ENCODE data around the gene MMAB. TPM values are rescaled to one million over a fixed set of nuclear protein-coding genes. Genes with fewer than 3 reads are reported as not detected.

The MMAB gene
- total RNA-seq, 1 donor from 2014 or later = 55.4 TPM

- no peak overlapping the region for H3K4me3 ChIP-seq
- intact Hi-C loops (cut with micrococcal nuclease) = no loop called here
- no peaks in the 10 kb centered on the region for H3K27me3 ChIP-seq (ENCODE audit: low read depth)
- no peak for DNase-seq
- peaks cover 97% of the 10 kb centered on the region for H3K36me3 ChIP-seq
- peaks cover 13% of the 10 kb centered on the region for H3K4me1 ChIP-seq
- no peak for TF ChIP-seq CTCF (IDR thresholded peaks at IDR 0.05; ENCODE audit: borderline replicate concordance)
- H3K9me3 ChIP-seq (replicated peaks) = no peaks in the 10 kb centered on the region
- no peak overlapping the region for H3K27ac ChIP-seq (replicated peaks)
Measured at GRCh38 chr12:109527489-109528123, 45.7 kb downstream of the MMAB start.

GRCh38 chr12:109525279-109525585 is 48.1 kb downstream of the MMAB start:
- no peak overlapping the region for H3K4me3 ChIP-seq
- H3K4me1 ChIP-seq = peaks cover 31% of the 10 kb centered on the region
- TF ChIP-seq CTCF (IDR thresholded peaks at IDR 0.05; ENCODE audit: borderline replicate concordance) = no peak
- DNase-seq = no peak
- no peaks in the 10 kb centered on the region for H3K27me3 ChIP-seq (ENCODE audit: low read depth)
- intact Hi-C loops (cut with micrococcal nuclease) = no loop called here
- H3K27ac ChIP-seq (replicated peaks) = no peak overlapping the region
- peaks cover 98% of the 10 kb centered on the region for H3K36me3 ChIP-seq
- no peaks in the 10 kb centered on the region for H3K9me3 ChIP-seq (replicated peaks)

GRCh38 chr12:109524466-109525278 is 48.6 kb downstream of the MMAB start:
- intact Hi-C loops (cut with micrococcal nuclease) = no loop called here
- no peak for TF ChIP-seq CTCF (IDR thresholded peaks at IDR 0.05; ENCODE audit: borderline replicate concordance)
- H3K4me3 ChIP-seq = no peak overlapping the region
- H3K36me3 ChIP-seq = peaks cover 92% of the 10 kb centered on the region
- H3K27ac ChIP-seq (replicated peaks) = no peak overlapping the region
- H3K9me3 ChIP-seq (replicated peaks) = no peaks in the 10 kb centered on the region
- no peak for DNase-seq
- no peaks in the 10 kb centered on the region for H3K27me3 ChIP-seq (ENCODE audit: low read depth)
- H3K4me1 ChIP-seq = peaks cover 37% of the 10 kb centered on the region

GRCh38 chr12:109523504-109523903 is 49.8 kb downstream of the MMAB start:
- Histone ChIP-seq H3K27ac (replicated peaks) (peak overlapping the region; percentile 72), H3K4me3 (no peak overlapping the region), H3K36me3 (peaks cover 82% of the 10 kb centered on the region), H3K4me1 (peaks cover 49% of the 10 kb centered on the region), H3K9me3 (replicated peaks) (no peaks in the 10 kb centered on the region), H3K27me3 (ENCODE audit: low read depth) (no peaks in the 10 kb centered on the region)
- TF ChIP-seq CTCF (IDR thresholded peaks at IDR 0.05; ENCODE audit: borderline replicate concordance) = no peak
- intact Hi-C loops (cut with micrococcal nuclease) = no loop called here
- no peak for DNase-seq

GRCh38 chr12:109523071-109523470 is 50.2 kb downstream of the MMAB start:
- H3K9me3 ChIP-seq (replicated peaks) = no peaks in the 10 kb centered on the region
- H3K4me1 ChIP-seq = peaks cover 53% of the 10 kb centered on the region
- TF ChIP-seq CTCF (IDR thresholded peaks at IDR 0.05; ENCODE audit: borderline replicate concordance) = no peak
- H3K27ac ChIP-seq (replicated peaks) = peak overlapping the region; percentile 72
- H3K36me3 ChIP-seq = peaks cover 82% of the 10 kb centered on the region
- H3K4me3 ChIP-seq = no peak overlapping the region
- intact Hi-C loops (cut with micrococcal nuclease) = no loop called here
- H3K27me3 ChIP-seq (ENCODE audit: low read depth) = no peaks in the 10 kb centered on the region
- peak; percentile 79 for DNase-seq

Measured in left ventricle myocardium inferior (tissue), 1 donor.